Measurements from ENCODE around the gene BLVRA.
"Not testable (repeated sequence)": the region's sequence is repeated elsewhere in the genome, so short reads cannot be mapped to it uniquely, and the experiment has no call there.

DNA sequence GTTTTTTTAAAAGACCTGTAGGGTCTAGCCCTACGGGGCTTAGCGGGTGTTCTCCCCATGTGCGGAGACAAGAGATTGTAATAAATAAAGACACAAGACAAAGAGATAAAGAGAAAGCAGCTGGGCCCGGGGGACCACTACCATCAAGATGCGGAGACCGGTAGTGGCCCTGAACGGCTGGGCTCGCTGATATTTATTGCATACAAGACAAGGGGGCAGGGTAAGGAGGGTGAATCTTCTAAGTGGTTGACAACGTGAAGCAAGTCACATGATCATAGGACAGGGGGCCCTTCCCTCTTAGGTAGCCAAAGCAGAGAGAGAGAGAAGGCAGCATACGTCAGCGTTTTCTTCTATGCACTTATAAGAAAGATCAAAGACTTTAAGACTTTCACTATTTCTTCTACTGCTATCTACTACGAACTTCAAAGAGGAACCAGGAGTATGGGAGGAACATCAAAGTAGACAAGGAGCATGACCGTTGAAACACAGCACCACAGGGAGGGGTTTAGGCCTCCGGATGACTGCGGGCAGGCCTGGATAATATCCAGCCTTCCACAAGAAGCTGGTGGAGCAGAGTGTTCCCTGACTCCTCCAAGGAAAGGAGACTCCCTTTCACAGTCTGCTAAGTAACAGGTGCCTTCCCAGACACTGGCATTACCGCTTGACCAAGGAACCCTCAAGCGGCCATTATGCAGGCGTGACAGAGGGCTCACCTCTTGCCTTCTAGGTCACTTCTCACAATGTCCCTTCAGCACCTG lies 23.7 kb upstream of the BLVRA start:
- not testable (repeated sequence) for TF ChIP-seq EZH2 (IDR thresholded peaks at IDR 0.05); FOSL1 (IDR thresholded peaks at IDR 0.05; ENCODE audit: low read depth); CTCF (IDR thresholded peaks at IDR 0.05 in 2 of 3, conservative IDR thresholded peaks at IDR 0.05 in 1 of 3; ENCODE audit: borderline replicate concordance in 1 of 3, insufficient read depth in 1 of 3, low read depth in 2 of 3, low read length in 2 of 3); CBX3 (IDR thresholded peaks at IDR 0.05; ENCODE audit: low read depth); RAD21 (IDR thresholded peaks at IDR 0.05; ENCODE audit: low read depth); POLR2A (IDR thresholded peaks at IDR 0.05; ENCODE audit: borderline replicate concordance, extremely low read depth, insufficient read depth, insufficient read length); CEBPB (IDR thresholded peaks at IDR 0.05; ENCODE audit: low read depth); YY1 (IDR thresholded peaks at IDR 0.05; ENCODE audit: extremely low read depth, insufficient replicate concordance, low read depth, low read length)
- TF ChIP-seq, protein P1, sequence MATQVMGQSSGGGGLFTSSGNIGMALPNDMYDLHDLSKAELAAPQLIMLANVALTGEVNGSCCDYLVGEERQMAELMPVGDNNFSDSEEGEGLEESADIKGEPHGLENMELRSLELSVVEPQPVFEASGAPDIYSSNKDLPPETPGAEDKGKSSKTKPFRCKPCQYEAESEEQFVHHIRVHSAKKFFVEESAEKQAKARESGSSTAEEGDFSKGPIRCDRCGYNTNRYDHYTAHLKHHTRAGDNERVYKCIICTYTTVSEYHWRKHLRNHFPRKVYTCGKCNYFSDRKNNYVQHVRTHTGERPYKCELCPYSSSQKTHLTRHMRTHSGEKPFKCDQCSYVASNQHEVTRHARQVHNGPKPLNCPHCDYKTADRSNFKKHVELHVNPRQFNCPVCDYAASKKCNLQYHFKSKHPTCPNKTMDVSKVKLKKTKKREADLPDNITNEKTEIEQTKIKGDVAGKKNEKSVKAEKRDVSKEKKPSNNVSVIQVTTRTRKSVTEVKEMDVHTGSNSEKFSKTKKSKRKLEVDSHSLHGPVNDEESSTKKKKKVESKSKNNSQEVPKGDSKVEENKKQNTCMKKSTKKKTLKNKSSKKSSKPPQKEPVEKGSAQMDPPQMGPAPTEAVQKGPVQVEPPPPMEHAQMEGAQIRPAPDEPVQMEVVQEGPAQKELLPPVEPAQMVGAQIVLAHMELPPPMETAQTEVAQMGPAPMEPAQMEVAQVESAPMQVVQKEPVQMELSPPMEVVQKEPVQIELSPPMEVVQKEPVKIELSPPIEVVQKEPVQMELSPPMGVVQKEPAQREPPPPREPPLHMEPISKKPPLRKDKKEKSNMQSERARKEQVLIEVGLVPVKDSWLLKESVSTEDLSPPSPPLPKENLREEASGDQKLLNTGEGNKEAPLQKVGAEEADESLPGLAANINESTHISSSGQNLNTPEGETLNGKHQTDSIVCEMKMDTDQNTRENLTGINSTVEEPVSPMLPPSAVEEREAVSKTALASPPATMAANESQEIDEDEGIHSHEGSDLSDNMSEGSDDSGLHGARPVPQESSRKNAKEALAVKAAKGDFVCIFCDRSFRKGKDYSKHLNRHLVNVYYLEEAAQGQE (IDR thresholded peaks at IDR 0.05; ENCODE audit: low read depth): not testable (repeated sequence)
- TF ChIP-seq, protein P2, sequence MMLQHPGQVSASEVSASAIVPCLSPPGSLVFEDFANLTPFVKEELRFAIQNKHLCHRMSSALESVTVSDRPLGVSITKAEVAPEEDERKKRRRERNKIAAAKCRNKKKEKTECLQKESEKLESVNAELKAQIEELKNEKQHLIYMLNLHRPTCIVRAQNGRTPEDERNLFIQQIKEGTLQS (IDR thresholded peaks at IDR 0.05): not testable (repeated sequence)

Measured in HCT116 (cell line).